Smooth muscle cell (in vitro differentiated cells): ENCODE measurements around the gene GRM7. TPM values are rescaled to one million over a fixed set of nuclear protein-coding genes. Genes with fewer than 3 reads are reported as not detected.
A peak's percentile ranks its signal among the peaks of the same experiment; 100 is the strongest.

ENCODE experiments used
- DNase-seq: peaks from one replicate; lab custom pipeline; 2025; ENCODE audit not compliant: unreplicated experiment; lab: John Stamatoyannopoulos, UW
- H2AFZ ChIP-seq: fragments of 200-600 bp; sonication (generic); 2 replicates; pipeline ENCODE4 v1.6.0; 2016; ENCODE audit warnings: antibody characterized with exemption, low read depth, mild to moderate bottlenecking
- H3F3A ChIP-seq: fragments of 200-600 bp; sonication (generic); 2 replicates; pipeline ENCODE4 v1.6.0; 2017; ENCODE audit warnings: antibody characterized with exemption, low read depth
- H3K27ac ChIP-seq: fragments of 200-600 bp; sonication (generic); 2 replicates; pipeline ENCODE4 v1.5.1; 2016; ENCODE audit warnings: low read depth, mild to moderate bottlenecking
- H3K27me3 ChIP-seq: fragments of 200-600 bp; sonication (generic); 2 replicates; pipeline ENCODE4 v1.6.1; 2016; ENCODE audit warnings: low read depth, mild to moderate bottlenecking
- H3K36me3 ChIP-seq: fragments of 200-600 bp; sonication (generic); 2 replicates; pipeline ENCODE4 v1.5.1; 2016; ENCODE audit warnings: low read depth
- H3K4me1 ChIP-seq: fragments of 200-600 bp; sonication (generic); 2 replicates; pipeline ENCODE4 v1.5.1; 2016; ENCODE audit warnings: low read depth
- H3K4me2 ChIP-seq: fragments of 200-600 bp; sonication (generic); 2 replicates; pipeline ENCODE4 v1.6.0; 2016; ENCODE audit warnings: mild to moderate bottlenecking
- H3K4me3 ChIP-seq: fragments of 200-600 bp; sonication (generic); 2 replicates; pipeline ENCODE4 v1.5.1; 2016; ENCODE audit warnings: mild to moderate bottlenecking
- H3K79me2 ChIP-seq: fragments of 200-600 bp; sonication (generic); 2 replicates; pipeline ENCODE4 v1.6.0; 2016; ENCODE audit warnings: low read depth, mild to moderate bottlenecking
- H3K9ac ChIP-seq: fragments of 200-600 bp; sonication (generic); 2 replicates; pipeline ENCODE4 v1.6.0; 2016; ENCODE audit warnings: low read depth
- H3K9me3 ChIP-seq: fragments of 200-600 bp; sonication (generic); replicated peaks from 2 replicates; pipeline ENCODE4 v1.5.1; 2016; ENCODE audit warnings: low read depth
- H4K20me1 ChIP-seq: fragments of 200-600 bp; sonication (generic); 2 replicates; pipeline ENCODE4 v1.6.0; 2016; ENCODE audit warnings: low read depth
- CTCF ChIP-seq: fragments of 200-600 bp; sonication (generic); IDR thresholded peaks from 2 replicates; pipeline ENCODE4 v1.5.1; 2017; ENCODE audit warnings: borderline replicate concordance, mild to moderate bottlenecking, antibody characterized with exemption; ENCODE audit not compliant: insufficient read depth, poor library complexity, severe bottlenecking
- WGBS: methylation state at CpG from one replicate; pipeline ENCODE4 v1.1.7; 2016; ENCODE audit warnings: low lambda C conversion rate; 5-methylcytosine and 5-hydroxymethylcytosine counted together
- polyA plus RNA-seq: library from polyadenylated mRNA; unstranded; fragments of >200 nt; fragmentation: Nextera tagmentation; extraction: Ambion mirVana; gene quantifications from 2 replicates; pipeline ENCODE4 v1.2.1, GENCODE V29; 2016
- total RNA-seq: library from RNA; depleted of rRNA; stranded (reverse); fragments of >200 nt; gene quantifications from 2 replicates; pipeline ENCODE4 v1.2.3, GENCODE V29; 2014

Gene GRM7
- total and polyA plus RNA-seq, 2 experiments from 2014 or later: not detected

DNA sequence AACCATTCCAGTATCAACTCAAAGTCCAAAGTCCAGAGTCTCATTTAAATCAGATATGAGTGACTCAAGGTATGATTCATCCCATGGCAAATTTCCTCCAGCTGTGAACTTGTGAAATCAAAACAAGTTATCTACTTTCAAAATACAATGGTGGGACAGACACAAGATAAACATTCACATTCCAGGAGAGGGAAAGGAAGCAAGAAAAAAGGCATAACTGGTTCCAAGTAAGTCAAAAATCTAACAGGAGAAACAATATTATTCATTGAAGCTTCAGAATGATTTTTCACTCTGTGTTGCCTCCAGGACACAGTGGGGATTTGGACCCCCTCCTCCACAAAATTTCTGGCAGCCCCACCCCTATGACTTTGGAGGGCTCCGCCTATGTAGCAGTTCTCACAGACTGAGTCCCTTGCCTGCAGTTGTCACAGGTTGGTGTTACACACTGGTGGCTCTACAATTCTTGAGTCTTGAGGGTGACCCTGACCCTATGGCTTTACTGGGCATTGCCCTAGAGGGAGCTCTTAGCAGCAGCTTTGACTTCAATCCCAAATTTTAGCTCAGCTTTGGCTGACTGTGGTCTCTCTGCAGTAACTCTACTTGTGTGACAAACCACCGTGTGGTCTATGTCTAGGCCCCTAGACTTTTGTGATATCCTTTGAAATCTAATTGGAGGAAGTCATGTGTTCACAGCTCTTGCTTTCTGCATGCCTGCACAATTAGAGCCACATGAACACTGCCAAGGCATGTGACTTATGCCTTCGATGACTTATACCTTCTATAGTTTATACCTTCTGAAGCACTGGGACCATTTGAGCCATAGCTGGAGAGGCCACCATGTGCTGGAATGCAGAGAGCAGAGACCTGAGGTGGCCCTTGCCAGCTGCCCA is 644.2 kb downstream of the GRM7 start:
- WGBS: 92% methylated on average over 3 of the region's 3 CpGs

GRCh38 chr3:7506606-7507180 is 645.8 kb downstream of the GRM7 start:
- DNase-seq: no peak
- WGBS: 37% methylated on average over 2 of the region's 2 CpGs
- Histone ChIP-seq H3K27me3 (peaks cover 1% of the 10 kb centered on the region), H3K4me3 (no peak overlapping the region), H3K79me2 (no peaks in the 10 kb centered on the region), H3K9me3 (no peaks in the 10 kb centered on the region), H3K36me3 (no peaks in the 10 kb centered on the region), H3K9ac (no peak overlapping the region), H3F3A (peaks cover 10% of the 10 kb centered on the region), H3K27ac (peak overlapping the region; percentile 17), H4K20me1 (no peaks in the 10 kb centered on the region), H2AFZ (no peak overlapping the region), H3K4me1 (peaks cover 11% of the 10 kb centered on the region), H3K4me2 (peak overlapping the region; percentile 18)
- TF ChIP-seq CTCF: no peak

More for the DNA sequence above, 644.2 kb downstream of the GRM7 start:
- no peaks in the 10 kb centered on the region for H3K9me3 ChIP-seq
- peaks cover 10% of the 10 kb centered on the region for H3F3A ChIP-seq
- no peak for DNase-seq
- H3K79me2 ChIP-seq: no peaks in the 10 kb centered on the region
- no peak overlapping the region for H2AFZ ChIP-seq
- TF ChIP-seq CTCF: no peak
- peaks cover 4% of the 10 kb centered on the region for H3K4me1 ChIP-seq
- H3K27ac ChIP-seq: no peak overlapping the region
- H3K4me3 ChIP-seq: no peak overlapping the region
- H3K4me2 ChIP-seq: no peak overlapping the region
- no peaks in the 10 kb centered on the region for H3K36me3 ChIP-seq
- H3K9ac ChIP-seq: no peak overlapping the region
- H3K27me3 ChIP-seq: no peaks in the 10 kb centered on the region
- no peaks in the 10 kb centered on the region for H4K20me1 ChIP-seq

- Histone ChIP-seq H4K20me1 (no peaks in the 10 kb centered on the region), H3K79me2 (no peaks in the 10 kb centered on the region), H3K4me2 (no peak overlapping the region), H3K27ac (no peak overlapping the region), H3K4me1 (peaks cover 11% of the 10 kb centered on the region), H3K9me3 (no peaks in the 10 kb centered on the region), H3K27me3 (peaks cover 13% of the 10 kb centered on the region), H2AFZ (no peak overlapping the region), H3K4me3 (no peak overlapping the region), H3K36me3 (no peaks in the 10 kb centered on the region), H3F3A (peaks cover 10% of the 10 kb centered on the region), H3K9ac (no peak overlapping the region)
- TF ChIP-seq CTCF: no peak
- WGBS: 91% methylated on average over 2 of the region's 2 CpGs
- no peak for DNase-seq
Measured at GRCh38 chr3:7508821-7509220, 647.9 kb downstream of the GRM7 start.
